ENCODE data around the gene TSSC4.

TSSC4 gene

GRCh38 chr11:2387266-2387987 lies 13.1 kb upstream of the TSSC4 start:
- peak; percentile 37 to 59 for DNase-seq

- DNase-seq: no peak
Measured at GRCh38 chr11:2388431-2389376, 11.8 kb upstream of the TSSC4 start.

- DNase-seq: no peak
Measured at GRCh38 chr11:2389377-2390026, 11.0 kb upstream of the TSSC4 start.

- DNase-seq: no peak
Measured at GRCh38 chr11:2390091-2390724, 10.3 kb upstream of the TSSC4 start.

GRCh38 chr11:2390725-2391151 lies 9.8 kb upstream of the TSSC4 start:
- DNase-seq: no peak

- no peak for DNase-seq
Measured at GRCh38 chr11:2391181-2391975, 9.2 kb upstream of the TSSC4 start.

GRCh38 chr11:2392241-2392959 lies 8.2 kb upstream of the TSSC4 start:
- DNase-seq: no peak

GRCh38 chr11:2393111-2393868 lies 7.3 kb upstream of the TSSC4 start:
- DNase-seq: peak in 1 of 2 donors; percentile 35

- peak in 1 of 2 donors; percentile 62 for DNase-seq
Measured at GRCh38 chr11:2393941-2394817, 6.4 kb upstream of the TSSC4 start.

GRCh38 chr11:2394818-2395105 lies 5.8 kb upstream of the TSSC4 start:
- DNase-seq: no peak

GRCh38 chr11:2395211-2395730 lies 5.3 kb upstream of the TSSC4 start:
- no peak for DNase-seq

GRCh38 chr11:2395856-2396255 lies 4.7 kb upstream of the TSSC4 start:
- no peak for DNase-seq

- no peak for DNase-seq
Measured at GRCh38 chr11:2396471-2396870, 4.1 kb upstream of the TSSC4 start.

GRCh38 chr11:2397005-2397404 lies 3.5 kb upstream of the TSSC4 start:
- DNase-seq: no peak

GRCh38 chr11:2398664-2399355 lies 1.7 kb upstream of the TSSC4 start:
- DNase-seq: no peak

GRCh38 chr11:2399488-2400068 lies 972 bp upstream of the TSSC4 start:
- DNase-seq: peak in 1 of 2 donors; percentile 18

GRCh38 chr11:2400762-2401435 lies 349 bp downstream of the TSSC4 start:
- DNase-seq: no peak

- no peak for DNase-seq
Measured at GRCh38 chr11:2401436-2401984, 960 bp downstream of the TSSC4 start.

Measured in CD4-positive, alpha-beta T cell treated with Interleukin-4 for 1 hour (primary cell).